ENCODE data around the gene KDM4B. TPM values are rescaled to one million over a fixed set of nuclear protein-coding genes. Genes with fewer than 3 reads are reported as not detected.
"Not testable (repeated sequence)": the region's sequence is repeated elsewhere in the genome, so short reads cannot be mapped to it uniquely, and the experiment has no call there.

Gene KDM4B
- total RNA-seq, 1 experiment from 2014 or later: 7.2 TPM

- DNase-seq (ENCODE audit: low spot score): peak; percentile 49
Measured at GRCh38 chr19:4967738-4968461, 1.0 kb upstream of the KDM4B start.

DNA sequence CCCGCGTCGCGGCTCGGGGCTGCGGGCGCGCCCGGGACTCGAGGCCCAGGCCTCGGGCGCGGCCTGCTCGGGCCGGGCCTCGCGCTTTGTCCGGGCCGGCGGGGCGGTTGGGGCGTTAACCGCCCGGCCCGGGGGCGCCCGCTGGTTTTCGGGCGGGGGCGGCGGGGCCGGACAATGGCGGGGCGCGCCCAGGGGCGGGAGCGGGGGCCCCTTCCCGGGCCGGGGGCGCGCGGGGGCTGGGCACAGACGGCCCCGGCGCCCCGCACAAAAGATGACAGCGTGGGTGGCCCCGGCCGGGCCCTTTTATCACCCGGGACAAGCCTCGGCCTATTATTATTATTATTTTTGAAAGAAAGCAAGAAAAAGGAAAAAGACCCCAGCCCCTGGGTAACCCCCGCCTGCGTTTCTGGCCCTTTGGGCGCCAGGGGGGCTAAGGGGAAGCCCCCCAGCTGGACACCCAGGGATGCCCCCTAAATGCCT, 419 bp downstream of the KDM4B start:
- DNase-seq (ENCODE audit: low spot score): no peak

GRCh38 chr19:4969772-4970531, 1.0 kb downstream of the KDM4B start:
- DNase-seq (ENCODE audit: low spot score): no peak

- no peak for DNase-seq (ENCODE audit: low spot score)
Measured at GRCh38 chr19:4970558-4971423, 1.9 kb downstream of the KDM4B start.

DNA sequence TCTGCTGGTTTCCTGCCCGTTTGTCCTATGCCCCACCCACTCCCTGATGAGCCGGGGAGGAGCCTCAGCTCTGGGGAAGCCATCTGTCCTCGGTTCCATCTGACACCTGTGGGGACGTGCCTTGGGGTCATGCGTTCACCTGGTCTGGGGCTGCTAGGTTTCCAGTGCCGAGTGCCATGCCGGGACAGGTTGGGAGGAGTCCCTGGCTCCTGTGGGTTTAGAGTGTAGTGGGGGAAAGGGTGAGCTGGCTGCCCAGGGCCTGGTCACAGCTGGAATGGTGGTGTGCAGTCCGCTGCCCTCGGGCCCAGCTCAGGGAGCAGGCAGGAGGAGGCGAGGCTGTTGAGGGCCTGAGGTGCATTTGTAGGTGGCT, 2.5 kb downstream of the KDM4B start:
- no peak for DNase-seq (ENCODE audit: low spot score)

GRCh38 chr19:4971816-4972495, 3.0 kb downstream of the KDM4B start:
- no peak for DNase-seq (ENCODE audit: low spot score)

DNA sequence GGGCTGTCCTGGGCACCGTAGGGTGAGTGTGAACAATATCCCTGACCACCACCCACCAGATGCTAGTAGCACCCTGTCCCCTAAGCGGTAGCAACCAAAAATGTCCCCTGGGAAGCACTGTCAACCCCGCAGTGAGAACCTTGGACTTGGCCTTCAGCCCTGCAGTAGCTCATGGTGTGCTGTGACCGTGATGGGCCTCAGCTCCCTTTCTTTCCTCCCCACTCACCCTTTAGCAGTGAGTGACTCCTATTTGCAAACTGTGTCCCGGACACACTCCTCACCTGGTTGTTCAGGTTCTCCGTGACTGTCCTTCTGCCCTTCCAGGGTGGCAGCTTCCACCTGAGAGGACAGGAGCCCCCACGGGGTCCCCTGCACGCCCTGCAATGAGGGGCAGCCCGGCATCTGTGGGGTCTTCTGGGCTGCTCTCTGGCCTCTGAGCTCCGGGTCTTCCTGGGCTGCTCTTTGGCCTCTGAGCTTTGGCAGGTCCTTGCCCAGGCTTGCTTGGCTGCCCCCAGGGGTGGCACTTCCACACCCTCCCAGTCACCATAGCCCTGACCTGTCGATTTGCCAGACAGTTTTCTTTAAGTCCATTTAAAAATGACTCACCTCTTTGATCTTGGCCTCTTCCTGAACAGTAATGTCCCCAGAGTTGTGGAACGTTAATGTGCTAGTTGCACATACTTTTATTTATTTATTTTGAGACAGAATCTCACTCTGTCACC, 3.8 kb downstream of the KDM4B start:
- peak; percentile 51 for DNase-seq (ENCODE audit: low spot score)

GRCh38 chr19:4974880-4975469, 6.1 kb downstream of the KDM4B start:
- DNase-seq (ENCODE audit: low spot score): no peak

DNA sequence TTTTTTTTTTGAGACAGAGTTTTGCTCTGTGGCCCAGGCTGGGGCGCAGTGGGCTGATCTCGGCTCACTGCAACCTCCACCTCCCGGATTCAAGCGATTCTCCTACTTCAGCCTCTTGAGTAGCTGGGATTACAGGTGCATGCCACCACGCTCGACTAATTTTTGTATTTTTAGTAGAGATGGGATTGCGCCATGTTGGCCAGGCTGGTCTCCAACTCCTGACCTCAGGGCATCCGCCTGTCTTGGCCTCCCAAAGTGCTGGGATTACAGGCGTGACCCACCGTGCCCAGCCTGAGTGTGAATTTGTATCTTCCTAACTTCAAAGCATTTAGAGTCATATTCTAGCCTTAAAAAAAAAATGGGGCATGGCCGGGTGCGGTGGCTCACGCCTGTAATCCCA, 6.7 kb downstream of the KDM4B start:
- DNase-seq (ENCODE audit: low spot score): not testable (repeated sequence)

DNA sequence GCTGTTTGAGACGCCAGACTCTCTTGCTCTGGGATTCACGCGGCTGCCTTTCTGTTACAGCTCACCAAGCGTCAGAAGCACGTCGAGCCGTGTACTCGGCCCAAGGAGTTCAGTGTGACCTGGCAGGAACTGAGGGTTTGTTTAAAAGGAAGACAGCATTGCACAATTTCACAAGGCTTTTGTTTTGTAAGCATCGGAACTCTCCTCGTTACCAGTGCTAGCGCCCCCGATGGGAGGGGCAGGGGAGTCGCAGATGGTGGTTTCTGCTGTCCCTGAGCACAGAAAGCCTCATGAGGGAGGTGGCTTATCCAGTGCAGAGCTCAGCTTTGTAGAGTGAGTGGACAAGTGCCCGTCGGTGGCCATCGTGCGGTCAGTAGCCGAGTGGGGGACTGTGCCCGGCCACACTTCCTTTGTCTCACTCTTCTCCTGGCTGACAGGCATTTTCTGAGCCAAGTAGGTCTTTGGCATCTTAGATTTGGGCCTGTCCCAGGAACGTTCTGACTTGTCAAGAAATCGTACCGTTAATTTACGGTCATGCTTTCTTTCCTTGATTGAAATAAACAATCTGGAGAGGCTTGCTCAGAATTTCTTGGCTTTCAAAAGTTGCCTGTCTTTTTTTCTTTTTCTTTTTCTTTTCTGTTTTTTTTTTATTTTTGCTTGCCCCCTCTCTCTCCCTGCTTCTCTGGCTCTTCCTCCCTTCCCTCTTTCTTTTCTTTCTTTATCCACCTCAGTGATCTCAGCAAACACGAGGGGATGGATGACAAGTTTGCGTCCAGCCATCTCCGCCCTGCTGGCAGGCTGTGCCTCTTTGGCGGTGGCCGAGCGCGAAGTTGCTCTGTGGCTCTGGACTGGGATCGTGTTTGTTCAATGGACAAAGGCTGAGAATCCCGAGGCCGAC, 7.7 kb downstream of the KDM4B start:
- DNase-seq (ENCODE audit: low spot score): peak; percentile 94

GRCh38 chr19:4977299-4978174, 8.6 kb downstream of the KDM4B start:
- DNase-seq (ENCODE audit: low spot score): no peak

- DNase-seq (ENCODE audit: low spot score): no peak
Measured at GRCh38 chr19:4979211-4979807, 10.4 kb downstream of the KDM4B start.

GRCh38 chr19:4980067-4980466, 11.2 kb downstream of the KDM4B start:
- DNase-seq (ENCODE audit: low spot score): no peak

DNA sequence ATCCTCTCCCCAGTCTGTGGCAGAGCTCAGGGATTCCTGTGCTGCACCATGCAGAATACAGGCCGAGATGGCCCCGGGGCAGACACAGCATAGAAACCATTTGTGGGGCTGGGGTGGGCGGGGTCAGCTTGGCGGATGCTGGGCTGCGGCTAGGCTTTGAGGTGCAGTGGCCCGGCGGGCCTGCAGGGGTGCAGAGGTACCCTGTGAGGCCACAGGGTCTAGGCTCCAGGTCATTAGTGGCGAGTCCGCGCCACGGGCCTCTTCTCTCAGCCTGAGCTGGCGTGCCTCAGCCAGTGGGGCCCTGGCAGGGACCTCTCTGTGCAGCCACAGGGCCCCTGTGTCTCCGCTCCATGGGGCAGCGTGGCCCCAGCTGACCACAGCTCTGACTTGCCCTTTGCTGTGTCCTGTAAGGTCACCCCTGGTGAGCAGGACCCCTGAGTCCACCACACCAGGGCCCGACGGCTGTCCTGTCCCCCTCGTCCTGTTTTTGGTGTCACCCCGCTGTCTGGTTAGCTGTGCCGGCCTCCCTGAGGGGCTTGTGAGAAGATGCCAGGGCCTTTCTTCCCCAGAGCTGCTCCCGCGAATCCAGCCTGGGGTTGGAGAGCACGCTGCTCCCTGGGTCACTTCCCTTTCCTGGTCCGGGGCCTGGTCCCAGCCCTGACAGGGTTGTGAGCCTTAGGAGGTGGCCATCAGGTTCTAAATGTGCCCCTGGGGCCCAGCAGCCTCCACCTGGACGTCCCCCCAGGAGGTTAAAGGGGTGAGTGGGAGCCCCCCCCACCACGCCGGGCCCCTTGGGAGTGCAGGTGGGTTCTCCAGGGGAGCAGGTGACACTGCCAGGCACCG, 12.1 kb downstream of the KDM4B start:
- no peak for DNase-seq (ENCODE audit: low spot score)

GRCh38 chr19:4981681-4981958, 12.7 kb downstream of the KDM4B start:
- no peak for DNase-seq (ENCODE audit: low spot score)

GRCh38 chr19:4983346-4984105, 14.6 kb downstream of the KDM4B start:
- DNase-seq (ENCODE audit: low spot score): no peak

DNA sequence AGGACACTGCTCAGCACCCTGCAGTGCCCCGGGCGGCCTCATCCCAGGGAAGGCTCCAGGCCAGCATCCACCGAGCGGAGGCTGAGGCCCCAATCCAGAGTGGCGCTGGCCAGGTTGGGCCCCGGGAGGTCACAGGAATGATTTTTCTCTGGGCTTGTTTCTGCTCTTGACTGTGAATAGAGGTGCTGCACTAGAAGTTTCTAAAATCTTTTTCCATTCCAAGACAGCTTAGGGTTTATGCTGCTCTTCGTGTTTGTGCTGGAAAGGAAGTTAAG, 15.1 kb downstream of the KDM4B start:
- DNase-seq (ENCODE audit: low spot score): no peak

Data from H4 (cell line).